ENCODE results near the gene SEMA6B.

The SEMA6B gene

DNA sequence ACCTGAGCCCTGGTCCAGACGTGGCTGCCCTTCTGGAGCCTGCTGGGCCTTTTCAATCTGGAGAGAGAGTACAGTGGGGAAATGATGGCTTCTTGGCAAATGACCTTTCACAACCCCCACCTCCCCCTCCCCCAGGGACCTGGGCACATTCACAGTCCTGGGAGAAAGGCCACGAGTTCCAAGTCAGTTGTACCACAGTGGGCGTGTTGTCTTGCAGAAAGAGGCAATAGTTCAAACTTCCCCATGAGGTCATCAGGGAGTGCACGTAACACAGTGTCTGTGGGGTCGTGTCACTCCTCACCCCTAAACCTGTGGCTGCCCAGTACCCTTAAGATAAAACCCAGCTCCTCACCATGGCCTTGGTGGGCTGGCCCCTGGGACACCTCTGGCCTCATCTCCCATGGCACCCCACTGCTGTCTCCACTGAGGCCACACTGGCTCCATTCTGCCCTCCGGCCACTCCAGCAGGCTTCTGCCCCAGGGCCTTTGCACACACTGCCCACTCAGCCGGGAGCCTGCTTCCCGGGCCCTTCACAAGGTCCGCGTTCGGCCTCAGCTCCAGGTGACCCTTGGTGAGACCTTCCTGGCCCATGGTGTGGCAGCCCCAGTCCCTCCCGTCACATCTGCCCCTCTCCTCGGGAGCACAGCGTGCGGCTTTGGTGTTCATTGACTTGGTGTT is 54.5 kb downstream of the SEMA6B start:
- Histone ChIP-seq H2BK12ac (ENCODE audit: low read length) (no peak overlapping the region), H3K9ac (ENCODE audit: low read length) (no peak overlapping the region), H3K79me1 (ENCODE audit: low read length) (no peaks in the 10 kb centered on the region), H3K4ac (ENCODE audit: low read depth, low read length) (no peak overlapping the region), H3K79me2 (ENCODE audit: control insufficient read depth, insufficient read depth, low read length, poor library complexity) (no peaks in the 10 kb centered on the region), H4K8ac (ENCODE audit: low read depth, low read length) (no peak overlapping the region), H4K12ac (ENCODE audit: low read depth, low read length) (no peak overlapping the region), H3K14ac (ENCODE audit: low read length) (no peak overlapping the region), H3K9me3 (ENCODE audit: insufficient read depth, low read depth, low read length) (peaks cover 3% of the 10 kb centered on the region), H2AFZ (ENCODE audit: insufficient read depth, low read length, poor library complexity) (no peak overlapping the region), H3K18ac (ENCODE audit: low read length) (no peak overlapping the region), H3K4me2 (ENCODE audit: low read length) (no peak overlapping the region), H3K27ac (ENCODE audit: low read depth, low read length) (no peak overlapping the region), H2BK5ac (ENCODE audit: low read depth, low read length, poor library complexity) (no peak overlapping the region), H3K23ac (ENCODE audit: low read length) (no peak overlapping the region), H3K4me1 (ENCODE audit: control insufficient read depth in 1 of 2, insufficient read depth in 2 of 2, low read length in 2 of 2) (no peaks in the 10 kb centered on the region), H3K27me3 (ENCODE audit: insufficient read depth, low read length) (no peaks in the 10 kb centered on the region), H3K4me3 (ENCODE audit: low read depth, low read length) (no peak overlapping the region), H3K36me3 (ENCODE audit: control insufficient read depth in 1 of 2, insufficient read depth in 2 of 2, low read length in 2 of 2) (peaks cover 56% of the 10 kb centered on the region in 2 experiments), H2AK5ac (ENCODE audit: low read length) (no peak overlapping the region), H2BK120ac (ENCODE audit: insufficient read depth, low read length, poor library complexity) (no peak overlapping the region), H4K91ac (ENCODE audit: low read depth, low read length) (no peak overlapping the region)
- WGBS (ENCODE audit: extremely low coverage, insufficient coverage, insufficient read length): no CpG with 5 or more reads among the region's 15 CpGs
- no peak for DNase-seq

DNA sequence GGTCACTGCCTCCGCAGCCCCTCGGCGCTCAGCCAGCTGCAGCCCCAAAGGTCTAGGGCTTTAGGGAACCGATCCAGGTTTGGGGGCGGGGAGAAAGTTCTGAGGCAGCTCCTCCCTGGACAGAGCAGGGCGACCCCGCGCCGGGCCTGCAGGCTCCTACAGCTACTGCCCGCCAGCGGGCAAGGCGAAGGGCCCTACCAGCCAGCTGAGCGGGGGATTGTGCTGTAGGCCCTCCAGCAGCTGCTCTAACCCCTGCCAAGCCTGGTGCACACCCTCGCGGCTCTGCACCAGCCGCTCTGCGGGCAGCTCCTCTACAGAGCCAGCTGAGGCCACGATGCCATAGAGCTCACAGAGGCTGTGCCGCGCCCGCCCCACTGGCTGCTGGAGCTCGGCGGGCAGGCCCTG is 55.2 kb downstream of the SEMA6B start:
- no peaks in the 10 kb centered on the region for H3K27me3 ChIP-seq (ENCODE audit: insufficient read depth, low read length)
- no CpG with 5 or more reads among the region's 23 CpGs for WGBS (ENCODE audit: extremely low coverage, insufficient coverage, insufficient read length)

DNA sequence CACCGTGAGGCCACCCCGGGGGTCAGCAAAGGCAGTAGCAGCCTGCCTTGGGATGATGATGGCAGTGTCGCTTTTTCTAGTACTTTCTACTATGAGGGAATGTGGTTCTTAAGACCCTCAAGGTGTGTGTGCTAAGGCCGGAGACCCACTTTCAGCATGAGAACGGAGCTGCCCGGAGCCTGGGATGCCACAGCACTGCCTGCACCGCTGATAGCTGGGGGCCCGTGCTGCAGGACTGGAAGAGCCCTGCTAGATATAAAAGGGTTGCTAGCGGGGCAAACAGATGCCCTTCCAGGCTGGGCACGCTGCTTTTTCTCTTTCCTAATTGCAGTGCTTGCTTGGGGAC is 55.7 kb downstream of the SEMA6B start:
- Histone ChIP-seq H2BK120ac (ENCODE audit: insufficient read depth, low read length, poor library complexity) (no peak overlapping the region), H3K79me2 (ENCODE audit: control insufficient read depth, insufficient read depth, low read length, poor library complexity) (no peaks in the 10 kb centered on the region), H3K4me3 (ENCODE audit: low read depth, low read length) (no peak overlapping the region), H3K9me3 (ENCODE audit: insufficient read depth, low read depth, low read length) (peaks cover 3% of the 10 kb centered on the region), H3K23ac (ENCODE audit: low read length) (no peak overlapping the region), H2AK5ac (ENCODE audit: low read length) (no peak overlapping the region), H3K36me3 (ENCODE audit: control insufficient read depth in 1 of 2, insufficient read depth in 2 of 2, low read length in 2 of 2) (peaks cover 65% of the 10 kb centered on the region in 2 experiments), H4K12ac (ENCODE audit: low read depth, low read length) (no peak overlapping the region), H3K4me1 (ENCODE audit: control insufficient read depth in 1 of 2, insufficient read depth in 2 of 2, low read length in 2 of 2) (no peaks in the 10 kb centered on the region), H3K4me2 (ENCODE audit: low read length) (no peak overlapping the region), H3K27ac (ENCODE audit: low read depth, low read length) (no peak overlapping the region), H3K27me3 (ENCODE audit: insufficient read depth, low read length) (no peaks in the 10 kb centered on the region), H2BK5ac (ENCODE audit: low read depth, low read length, poor library complexity) (no peak overlapping the region), H4K91ac (ENCODE audit: low read depth, low read length) (no peak overlapping the region), H3K14ac (ENCODE audit: low read length) (no peak overlapping the region), H3K4ac (ENCODE audit: low read depth, low read length) (no peak overlapping the region), H3K79me1 (ENCODE audit: low read length) (no peaks in the 10 kb centered on the region), H4K8ac (ENCODE audit: low read depth, low read length) (no peak overlapping the region), H3K18ac (ENCODE audit: low read length) (no peak overlapping the region), H2BK12ac (ENCODE audit: low read length) (no peak overlapping the region), H3K9ac (ENCODE audit: low read length) (no peak overlapping the region), H2AFZ (ENCODE audit: insufficient read depth, low read length, poor library complexity) (no peak overlapping the region)
- DNase-seq: no peak
- no CpG with 5 or more reads among the region's 10 CpGs for WGBS (ENCODE audit: extremely low coverage, insufficient coverage, insufficient read length)

More for the DNA sequence above, 55.2 kb downstream of the SEMA6B start:
- H3K79me2 ChIP-seq (ENCODE audit: control insufficient read depth, insufficient read depth, low read length, poor library complexity): no peaks in the 10 kb centered on the region
- no peak overlapping the region for H3K18ac ChIP-seq (ENCODE audit: low read length)
- H2BK120ac ChIP-seq (ENCODE audit: insufficient read depth, low read length, poor library complexity): no peak overlapping the region
- H2BK12ac ChIP-seq (ENCODE audit: low read length): no peak overlapping the region
- no peak overlapping the region for H2AK5ac ChIP-seq (ENCODE audit: low read length)
- H3K27ac ChIP-seq (ENCODE audit: low read depth, low read length): no peak overlapping the region
- no peak overlapping the region for H3K4me3 ChIP-seq (ENCODE audit: low read depth, low read length)
- H4K8ac ChIP-seq (ENCODE audit: low read depth, low read length): no peak overlapping the region
- peaks cover 3% of the 10 kb centered on the region for H3K9me3 ChIP-seq (ENCODE audit: insufficient read depth, low read depth, low read length)
- H3K4me1 ChIP-seq (ENCODE audit: control insufficient read depth in 1 of 2, insufficient read depth in 2 of 2, low read length in 2 of 2): no peaks in the 10 kb centered on the region
- no peak overlapping the region for H3K4me2 ChIP-seq (ENCODE audit: low read length)
- H3K36me3 ChIP-seq (ENCODE audit: control insufficient read depth in 1 of 2, insufficient read depth in 2 of 2, low read length in 2 of 2): peaks cover 62 to 63% of the 10 kb centered on the region in 2 experiments
- no peak overlapping the region for H2AFZ ChIP-seq (ENCODE audit: insufficient read depth, low read length, poor library complexity)
- no peak overlapping the region for H4K91ac ChIP-seq (ENCODE audit: low read depth, low read length)
- no peak overlapping the region for H3K23ac ChIP-seq (ENCODE audit: low read length)
- no peak overlapping the region for H3K9ac ChIP-seq (ENCODE audit: low read length)
- no peak overlapping the region for H4K12ac ChIP-seq (ENCODE audit: low read depth, low read length)
- H3K14ac ChIP-seq (ENCODE audit: low read length): no peak overlapping the region
- H2BK5ac ChIP-seq (ENCODE audit: low read depth, low read length, poor library complexity): no peak overlapping the region
- no peak overlapping the region for H3K4ac ChIP-seq (ENCODE audit: low read depth, low read length)
- no peak for DNase-seq
- no peaks in the 10 kb centered on the region for H3K79me1 ChIP-seq (ENCODE audit: low read length)

DNA sequence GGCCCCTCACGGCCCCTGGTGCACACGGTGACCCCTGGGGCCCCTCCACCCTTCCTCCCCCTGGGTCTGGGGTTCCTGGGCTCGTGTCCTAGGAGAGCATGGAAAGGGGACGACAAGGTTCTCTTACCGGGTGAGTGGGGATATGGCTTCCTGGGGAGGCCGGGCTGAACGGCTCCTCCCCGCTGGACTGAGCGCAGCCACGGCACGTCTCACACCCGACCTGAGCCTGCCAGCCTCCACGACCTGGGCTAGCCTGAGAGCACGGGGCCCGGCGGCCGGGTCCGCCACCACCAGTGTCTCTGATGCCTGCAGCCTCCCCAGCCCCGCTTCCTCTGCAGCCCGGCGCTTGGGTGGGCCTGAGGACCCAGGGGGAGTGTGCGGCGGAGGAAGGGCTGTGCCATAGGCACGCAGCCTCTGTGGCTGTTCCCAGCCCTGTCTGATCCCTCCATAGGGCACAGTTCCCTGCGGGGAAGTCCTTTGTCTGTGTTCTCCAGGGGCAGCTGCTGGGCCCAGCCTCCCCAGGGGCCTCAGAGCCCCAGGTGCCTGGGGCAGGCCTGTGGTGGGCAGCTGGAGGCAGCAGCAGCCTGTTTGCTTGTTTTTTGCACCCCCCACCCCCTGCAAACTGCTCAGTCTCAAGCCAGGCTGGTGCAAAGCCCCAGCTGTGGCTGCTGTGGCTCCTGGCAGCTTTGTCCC is 56.2 kb downstream of the SEMA6B start:
- H3K18ac ChIP-seq (ENCODE audit: low read length): no peak overlapping the region
- H3K4me2 ChIP-seq (ENCODE audit: low read length): no peak overlapping the region
- H2AFZ ChIP-seq (ENCODE audit: insufficient read depth, low read length, poor library complexity): no peak overlapping the region
- no peaks in the 10 kb centered on the region for H3K79me1 ChIP-seq (ENCODE audit: low read length)
- H3K23ac ChIP-seq (ENCODE audit: low read length): no peak overlapping the region
- H2AK5ac ChIP-seq (ENCODE audit: low read length): no peak overlapping the region
- peaks cover 3% of the 10 kb centered on the region for H3K9me3 ChIP-seq (ENCODE audit: insufficient read depth, low read depth, low read length)
- no peak overlapping the region for H4K8ac ChIP-seq (ENCODE audit: low read depth, low read length)
- H4K91ac ChIP-seq (ENCODE audit: low read depth, low read length): no peak overlapping the region
- no peaks in the 10 kb centered on the region for H3K27me3 ChIP-seq (ENCODE audit: insufficient read depth, low read length)
- DNase-seq: no peak
- H2BK12ac ChIP-seq (ENCODE audit: low read length): no peak overlapping the region
- H3K4me1 ChIP-seq (ENCODE audit: control insufficient read depth in 1 of 2, insufficient read depth in 2 of 2, low read length in 2 of 2): no peaks in the 10 kb centered on the region
- H3K4ac ChIP-seq (ENCODE audit: low read depth, low read length): no peak overlapping the region
- H3K36me3 ChIP-seq (ENCODE audit: control insufficient read depth in 1 of 2, insufficient read depth in 2 of 2, low read length in 2 of 2): peaks cover 70 to 71% of the 10 kb centered on the region in 2 experiments
- no peak overlapping the region for H3K9ac ChIP-seq (ENCODE audit: low read length)
- H4K12ac ChIP-seq (ENCODE audit: low read depth, low read length): no peak overlapping the region
- H3K4me3 ChIP-seq (ENCODE audit: low read depth, low read length): no peak overlapping the region
- WGBS (ENCODE audit: extremely low coverage, insufficient coverage, insufficient read length): no CpG with 5 or more reads among the region's 25 CpGs
- no peak overlapping the region for H3K14ac ChIP-seq (ENCODE audit: low read length)
- H3K79me2 ChIP-seq (ENCODE audit: control insufficient read depth, insufficient read depth, low read length, poor library complexity): no peaks in the 10 kb centered on the region
- H2BK5ac ChIP-seq (ENCODE audit: low read depth, low read length, poor library complexity): no peak overlapping the region
- H2BK120ac ChIP-seq (ENCODE audit: insufficient read depth, low read length, poor library complexity): no peak overlapping the region
- H3K27ac ChIP-seq (ENCODE audit: low read depth, low read length): no peak overlapping the region
